Spleen (tissue), 7 donors: ENCODE data around the gene WHAMM.

Experiments used
- POLR2A ChIP-seq, 3 donors: fragments of 450-650 bp; IDR thresholded peaks; one replicate each; pipeline ENCODE4 v1.5.1; 2017; ENCODE audit warnings: antibody characterized with exemption in 3 of 3, mild to moderate bottlenecking in 1 of 3
- POLR2AphosphoS5 ChIP-seq, 3 donors: sonication (generic); formaldehyde crosslinking; IDR thresholded peaks; one replicate each; pipeline ENCODE4 v1.5.1; 2017; ENCODE audit warnings: antibody characterized with exemption in 3 of 3
- TF ChIP-seq, protein P1 (sequence below), 11 experiments: fragments of 200-600 bp in 7 of 11; fragments of 450-650 bp in 4 of 11; sonication (generic) in 4 of 11; IDR thresholded peaks in 8 of 11; conservative IDR thresholded peaks in 3 of 11; 1 replicate in 7 of 11; 2 replicates in 4 of 11; pipeline versions ENCODE4 v1.4.0 to v1.8.0; 2016 to 2021; ENCODE audit warnings: antibody characterized with exemption in 11 of 11, inconsistent platforms in 4 of 11, mild to moderate bottlenecking in 1 of 11
- donor health status: DM: no; HTN: no; CAD: no; lungs with moderate emphysema.
- donor health status: DM: no; HTN: no; CAD: no.
- donor health status: DM: no; HTN: no; CAD: no.

DNA sequence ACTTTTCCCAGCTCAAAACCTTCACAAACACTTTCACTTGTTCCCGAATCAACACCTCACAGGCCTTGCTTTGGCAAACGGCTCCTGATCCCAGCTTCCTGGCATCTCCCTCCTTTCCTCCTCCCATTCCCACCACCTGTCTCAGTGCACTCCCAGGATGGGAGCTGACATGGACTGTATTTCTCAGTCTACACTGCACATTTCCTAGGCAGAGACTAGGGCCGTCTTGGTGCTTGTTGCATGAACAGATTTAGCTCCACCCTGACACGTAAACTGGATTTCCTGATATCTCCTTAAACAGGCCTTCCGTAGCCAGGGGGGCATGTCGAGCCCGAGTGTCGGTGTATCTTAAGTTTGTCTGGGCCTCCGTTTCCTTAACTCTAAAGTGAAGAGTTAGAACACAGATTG lies 790 bp upstream of the WHAMM start:
- TF ChIP-seq POLR2A (IDR thresholded peaks at IDR 0.05): no peak
- TF ChIP-seq, protein P1, sequence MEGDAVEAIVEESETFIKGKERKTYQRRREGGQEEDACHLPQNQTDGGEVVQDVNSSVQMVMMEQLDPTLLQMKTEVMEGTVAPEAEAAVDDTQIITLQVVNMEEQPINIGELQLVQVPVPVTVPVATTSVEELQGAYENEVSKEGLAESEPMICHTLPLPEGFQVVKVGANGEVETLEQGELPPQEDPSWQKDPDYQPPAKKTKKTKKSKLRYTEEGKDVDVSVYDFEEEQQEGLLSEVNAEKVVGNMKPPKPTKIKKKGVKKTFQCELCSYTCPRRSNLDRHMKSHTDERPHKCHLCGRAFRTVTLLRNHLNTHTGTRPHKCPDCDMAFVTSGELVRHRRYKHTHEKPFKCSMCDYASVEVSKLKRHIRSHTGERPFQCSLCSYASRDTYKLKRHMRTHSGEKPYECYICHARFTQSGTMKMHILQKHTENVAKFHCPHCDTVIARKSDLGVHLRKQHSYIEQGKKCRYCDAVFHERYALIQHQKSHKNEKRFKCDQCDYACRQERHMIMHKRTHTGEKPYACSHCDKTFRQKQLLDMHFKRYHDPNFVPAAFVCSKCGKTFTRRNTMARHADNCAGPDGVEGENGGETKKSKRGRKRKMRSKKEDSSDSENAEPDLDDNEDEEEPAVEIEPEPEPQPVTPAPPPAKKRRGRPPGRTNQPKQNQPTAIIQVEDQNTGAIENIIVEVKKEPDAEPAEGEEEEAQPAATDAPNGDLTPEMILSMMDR (IDR thresholded peaks at IDR 0.05 in 8 of 11, conservative IDR thresholded peaks at IDR 0.05 in 3 of 11): no peak
- TF ChIP-seq POLR2AphosphoS5 (IDR thresholded peaks at IDR 0.05): no peak
